Heart right ventricle (tissue), 16 donors: Measurements from ENCODE around the gene CLDN11. TPM values are rescaled to one million over a fixed set of nuclear protein-coding genes. Genes with fewer than 3 reads are reported as not detected.

ENCODE experiments used
- ATAC-seq, 8 donors: fragments of 200-7000 bp; cut with Tn5 transposase; one replicate each; pipeline ENCODE4 v1.9.1; 2020; ENCODE audit warnings: mild to moderate bottlenecking in 8 of 8, moderate library complexity in 8 of 8, moderate number of reproducible peaks in 1 of 8
- DNase-seq, 2 donors: peaks; one replicate each; pipeline ENCODE4 v3.0.0-alpha.2; 2020
- H3K27ac ChIP-seq, 10 donors: fragments of 200-600 bp; sonication (generic) in 2 of 10; one replicate each; pipeline versions ENCODE4 v1.5.0 to v1.8.0; 2020 to 2022; ENCODE audit warnings: mild to moderate bottlenecking in 3 of 10
- H3K27me3 ChIP-seq, 7 donors: fragments of 200-600 bp; one replicate each; pipeline ENCODE4 v1.8.0; 2021 to 2022; ENCODE audit warnings: mild to moderate bottlenecking in 2 of 7
- H3K36me3 ChIP-seq, 9 donors: fragments of 200-600 bp; sonication (generic) in 1 of 9; one replicate each; pipeline versions ENCODE4 v1.5.0 to v1.8.0; 2020 to 2022; ENCODE audit warnings: mild to moderate bottlenecking in 2 of 9
- H3K4me1 ChIP-seq, 9 donors: fragments of 200-600 bp; sonication (generic) in 1 of 9; one replicate each; pipeline versions ENCODE4 v1.5.0 to v1.8.0; 2020 to 2022; ENCODE audit warnings: mild to moderate bottlenecking in 4 of 9
- H3K4me3 ChIP-seq, 10 donors: fragments of 200-600 bp; sonication (generic) in 2 of 10; one replicate each; pipeline versions ENCODE4 v1.5.0 to v1.8.0; 2020 to 2022; ENCODE audit warnings: mild to moderate bottlenecking in 7 of 10, moderate library complexity in 2 of 10
- H3K9me3 ChIP-seq, 11 donors: fragments of 200-600 bp in 10 of 11; sonication (generic) in 2 of 11; one replicate each; pipeline versions ENCODE4 v1.5.0 to v1.8.0; 2013 to 2022; ENCODE audit warnings: mild to moderate bottlenecking in 2 of 11, control low read depth in 1 of 11, moderate library complexity in 1 of 11
- CTCF ChIP-seq, 9 donors: fragments of 200-600 bp; sonication (generic) in 2 of 9; IDR thresholded peaks; one replicate each; pipeline versions ENCODE4 v1.5.0 to v1.8.0; 2021 to 2022; ENCODE audit warnings: antibody characterized with exemption in 9 of 9, mild to moderate bottlenecking in 5 of 9, moderate library complexity in 1 of 9
- WGBS, 2 donors: extraction: QIAGEN DNeasy Blood & Tissue Kit; methylation state at CpG; one replicate each; pipeline ENCODE4 v1.1.7; 2013; ENCODE audit warnings: inconsistent platforms in 1 of 2; 5-methylcytosine and 5-hydroxymethylcytosine counted together
- intact Hi-C, 10 donors: fragments of 100-400 bp; cut with DNase I; formaldehyde crosslinking; loops; one replicate each; pipeline versions ENCODE4 v1.11.1 to v1.14.2; 2022
- polyA plus RNA-seq, 2 donors: library from polyadenylated mRNA; stranded (reverse); fragments of 200-250 nt; gene quantifications; one replicate each; pipeline ENCODE4 v1.2.3, GENCODE V29; 2013
- total RNA-seq, 10 donors: library from RNA; stranded (reverse); fragmentation: NEBNext Ultra II Directional in 3 of 10; extraction: Animal tissue kit (Norgen Biotek cat#: 25700) in 3 of 10; gene quantifications; one replicate each; pipeline versions ENCODE4 v1.2.1 to v1.2.4, GENCODE V29; 2021 to 2023
- donor health status: Arrhythmogenic right ventricular cardiomyopathy.
- donor health status: ischemic (EF 13 %, LVEDD 7.1; RV severe dilation, severe dysfunction).
- donor health status: healthy with polysubstance abuse.
- donor health status: DM: no; HTN: yes; CAD: no.
- donor health status: DM: no; HTN: no; CAD: no.
- donor health status: ischemic (EF 25% LVEDD 6.9; RV normal size, moderate dysfunction).
- donor health status: ischemic (EF 25% LVEDD 5.7; RV mildly dilated, moderate dysfunction).
- donor health status: healthy.
- donor health status: DM: yes; HTN: yes; CAD: no.
- donor health status: Ischemic cardiomyopathy.
- donor health status: ischemic (EF 35%, LVEDD 5.7; RV mildly dilated, moderate dysfunction).
- donor health status: nonischemic (EF 11% LVEDD 7.7; RV severe dilation, severe dysfunction).
- donor health status: DM: yes; HTN: yes; CAD: no.
- donor health status: PGD.
- donor health status: ischemic (EF 29% LVEDD 5.4; RV normal size, mild dysfunction).
- donor health status: nonischemic (EF 23%, LVEDD 6.1; RV moderate dilation, normal function).

CLDN11 gene
- total and polyA plus RNA-seq, 12 donors = 1.6 to 3.9 (median 2.8) TPM

GRCh38 chr3:170405101-170405500 lies 13.6 kb upstream of the CLDN11 start:
- ATAC-seq = no peak

GRCh38 chr3:170410428-170411029 lies 8.1 kb upstream of the CLDN11 start:
- DNase-seq (no peak), ATAC-seq (no peak)
- no peak overlapping the region for H3K4me3 ChIP-seq
- 68 to 70% methylated on average over 4 of the region's 4 CpGs for WGBS, 2 donors
- peaks cover 0 to 5% (median 0%) of the 10 kb centered on the region in 7 donors for H3K27me3 ChIP-seq
- no peaks in the 10 kb centered on the region for H3K9me3 ChIP-seq
- H3K27ac ChIP-seq = no peak overlapping the region
- H3K4me1 ChIP-seq = no peaks in the 10 kb centered on the region
- no peaks in the 10 kb centered on the region for H3K36me3 ChIP-seq
- peak in 7 of 9 donors; percentile 43 to 65 (median 56) for TF ChIP-seq CTCF (IDR thresholded peaks at IDR 0.05)
- intact Hi-C loops = loop anchor here in 9 of 10 donors (2.0 to 10.0 kb wide), 6 partner anchors 96 to 402 kb away; no protein-coding TSS in a partner anchor

More at GRCh38 chr3:170405101-170405500, 13.6 kb upstream of the CLDN11 start:
- no peaks in the 10 kb centered on the region for H3K27me3 ChIP-seq
- H3K9me3 ChIP-seq = no peaks in the 10 kb centered on the region
- H3K27ac ChIP-seq = no peak overlapping the region
- intact Hi-C loops = loop anchor here in 2 of 10 donors (5.0 to 10.0 kb wide), 2 partner anchors 90 to 93 kb away; no protein-coding TSS in a partner anchor
- TF ChIP-seq CTCF (IDR thresholded peaks at IDR 0.05) = no peak
- no peak overlapping the region for H3K4me3 ChIP-seq
- no peaks in the 10 kb centered on the region for H3K4me1 ChIP-seq
- no peak for DNase-seq
- H3K36me3 ChIP-seq = no peaks in the 10 kb centered on the region

GRCh38 chr3:170413291-170413690 lies 5.4 kb upstream of the CLDN11 start:
- no peaks in the 10 kb centered on the region for H3K9me3 ChIP-seq
- ATAC-seq (no peak), DNase-seq (no peak)
- H3K27me3 ChIP-seq = peaks cover 0 to 28% (median 22%) of the 10 kb centered on the region in 7 donors
- H3K27ac ChIP-seq = no peak overlapping the region
- intact Hi-C loops = loop anchor here in 8 of 10 donors (5.0 to 10.0 kb wide), 5 partner anchors 98 to 399 kb away; no protein-coding TSS in a partner anchor
- TF ChIP-seq CTCF (IDR thresholded peaks at IDR 0.05) = no peak
- 96 to 98% methylated on average over 4 of the region's 4 CpGs for WGBS, 2 donors
- H3K4me1 ChIP-seq = peaks cover 0 to 8% (median 3%) of the 10 kb centered on the region in 9 donors
- H3K4me3 ChIP-seq = no peak overlapping the region
- no peaks in the 10 kb centered on the region for H3K36me3 ChIP-seq

- H3K4me1 ChIP-seq = peaks cover 1 to 17% (median 12%) of the 10 kb centered on the region in 9 donors
- peak; percentile 82 to 98 (median 92) for TF ChIP-seq CTCF (IDR thresholded peaks at IDR 0.05)
- intact Hi-C loops = loop anchor here in 9 of 10 donors (1.0 to 10.0 kb wide), 9 partner anchors 99 to 399 kb away; no protein-coding TSS in a partner anchor
- no peak overlapping the region for H3K27ac ChIP-seq
- H3K27me3 ChIP-seq = peaks cover 0 to 38% (median 31%) of the 10 kb centered on the region in 7 donors
- peak in 5 of 8 donors; percentile 29 to 51 (median 42) for ATAC-seq
- DNase-seq = peak in 1 of 2 donors; percentile 25
- no peaks in the 10 kb centered on the region for H3K9me3 ChIP-seq
- no peak overlapping the region for H3K4me3 ChIP-seq
- H3K36me3 ChIP-seq = no peaks in the 10 kb centered on the region
- 35 to 43% methylated on average over 5 of the region's 5 CpGs for WGBS, 2 donors
Measured at GRCh38 chr3:170414202-170414663, 4.4 kb upstream of the CLDN11 start.
